Adipose tissue (tissue), 3 donors: Measurements from ENCODE around the gene ZNF837. TPM values are rescaled to one million over a fixed set of nuclear protein-coding genes. Genes with fewer than 3 reads are reported as not detected.

Experiments
- H3K27ac ChIP-seq: one replicate; pipeline ENCODE4 v1.5.1; 2013; ENCODE audit warnings: low read depth, low read length
- WGBS, 3 donors: extraction: QIAGEN DNeasy Blood & Tissue Kit; methylation state at CpG; one replicate each; pipeline ENCODE4 v1.1.7; 2013; 5-methylcytosine and 5-hydroxymethylcytosine counted together
- polyA plus RNA-seq, 3 donors: library from polyadenylated mRNA; stranded (reverse); fragments of 200-250 nt; gene quantifications; one replicate each; pipeline ENCODE4 v1.2.3, GENCODE V29; 2013
- donor health status: healthy with polysubstance abuse.
- donor health status: Bipolar disorder and iron deficiency.
- donor health status: healthy.

ZNF837 gene
- polyA plus RNA-seq, 3 donors, result 0.56 to 1.6 (median 1.0) TPM

DNA sequence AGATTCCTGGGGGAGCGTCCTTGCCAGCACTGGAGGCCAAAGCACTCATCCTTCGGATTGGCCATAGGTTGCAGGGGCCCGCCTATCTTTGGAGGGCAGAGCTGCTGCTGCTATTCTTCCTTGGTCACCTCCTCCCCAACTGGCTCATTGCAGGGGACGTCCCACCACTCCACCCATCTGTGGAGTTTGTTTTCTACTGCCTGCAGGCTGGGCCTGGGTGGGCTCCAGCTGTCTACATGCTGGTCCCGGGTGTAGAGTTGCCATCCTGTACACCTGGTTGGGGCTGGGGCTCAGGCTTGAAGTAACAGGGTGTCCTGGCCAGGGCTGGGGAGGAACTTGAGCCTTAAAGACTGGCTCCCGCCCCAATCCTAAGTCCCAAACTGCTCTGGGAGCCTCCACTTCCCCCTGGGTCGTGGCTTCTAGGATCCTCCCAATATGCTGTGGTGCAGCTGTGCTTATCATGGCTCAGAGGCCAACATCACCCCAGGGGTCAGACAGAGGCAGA, 16.8 kb upstream of the ZNF837 start:
- WGBS, 3 donors, result 59 to 68% (median 67%) methylated on average over 7 of the region's 7 CpGs
- no peak overlapping the region for H3K27ac ChIP-seq

DNA sequence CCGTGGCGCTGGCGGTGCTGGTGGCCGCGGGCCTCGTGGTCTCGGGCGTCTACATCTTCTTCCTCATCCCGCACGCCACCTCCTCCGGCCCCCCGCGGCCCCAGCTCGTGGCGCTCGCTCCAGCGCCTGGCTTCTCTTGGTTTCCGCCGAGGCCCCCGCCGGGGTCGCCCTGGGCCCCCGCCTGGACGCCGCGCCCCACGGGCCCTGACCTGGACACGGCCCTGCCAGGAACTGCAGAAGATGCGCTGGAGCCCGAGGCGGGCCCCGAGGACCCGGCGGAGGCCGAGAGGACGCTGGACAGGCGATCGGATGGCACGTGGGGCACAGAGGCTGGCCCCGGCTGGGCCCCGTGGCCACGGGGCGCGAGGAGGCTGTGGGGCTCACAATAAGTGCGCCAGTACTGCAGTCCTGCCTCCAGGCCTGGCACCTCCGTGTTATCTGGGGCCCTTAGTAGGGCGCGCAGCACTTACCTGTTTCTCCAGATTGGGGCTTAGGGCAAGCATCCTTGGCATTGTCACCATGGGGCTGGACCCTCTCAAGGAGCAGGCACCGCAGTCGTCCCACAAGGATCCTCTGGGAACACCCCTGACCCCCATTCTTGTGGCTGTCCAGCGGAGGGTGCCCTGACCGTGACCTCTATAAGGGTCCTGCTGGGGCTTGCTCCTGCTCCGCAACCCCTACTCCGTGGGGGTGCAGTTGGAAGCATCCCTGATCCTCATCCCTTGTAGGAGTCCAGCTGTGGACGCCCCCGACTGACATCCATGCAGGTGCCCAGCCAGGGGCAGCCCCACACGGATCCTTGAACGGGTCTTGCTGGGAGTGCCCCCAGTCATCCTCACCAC, 16.1 kb upstream of the ZNF837 start:
- WGBS, 3 donors, result 26 to 29% (median 27%) methylated on average over 51 to 58 of the region's 58 CpGs
- no peak overlapping the region for H3K27ac ChIP-seq

DNA sequence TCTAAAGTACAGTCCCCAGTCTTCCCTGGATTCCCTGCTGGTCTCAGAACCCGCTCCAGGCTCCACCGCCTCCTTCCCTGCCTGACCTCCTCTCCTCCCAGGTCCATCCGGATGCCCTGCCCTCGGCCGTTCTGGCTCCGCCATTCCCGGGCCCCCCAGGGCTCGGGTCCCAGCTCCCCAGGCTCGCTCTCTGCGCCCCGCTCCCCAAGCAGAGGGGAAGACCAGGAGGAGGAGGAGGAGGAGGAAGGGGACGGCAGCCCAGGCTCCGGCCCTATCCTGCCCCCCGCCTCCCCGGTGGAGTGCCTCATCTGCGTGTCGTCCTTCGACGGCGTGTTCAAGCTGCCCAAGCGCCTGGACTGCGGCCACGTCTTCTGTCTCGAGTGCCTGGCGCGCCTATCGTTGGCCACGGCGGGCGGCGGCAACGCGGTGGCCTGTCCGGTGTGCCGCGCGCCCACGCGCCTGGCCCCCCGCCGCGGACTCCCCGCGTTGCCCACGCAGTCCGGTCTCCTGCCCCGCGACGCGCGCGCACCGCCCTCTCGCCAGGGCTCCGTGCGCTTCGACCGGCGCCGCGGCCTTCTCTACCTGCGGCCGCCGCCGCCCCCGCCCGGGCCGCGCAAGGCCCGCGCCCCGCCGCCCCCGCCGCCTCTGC, 15.3 kb upstream of the ZNF837 start:
- 4 to 6% (median 5%) methylated on average over 26 to 75 of the region's 75 CpGs for WGBS, 3 donors
- H3K27ac ChIP-seq, result no peak overlapping the region

DNA sequence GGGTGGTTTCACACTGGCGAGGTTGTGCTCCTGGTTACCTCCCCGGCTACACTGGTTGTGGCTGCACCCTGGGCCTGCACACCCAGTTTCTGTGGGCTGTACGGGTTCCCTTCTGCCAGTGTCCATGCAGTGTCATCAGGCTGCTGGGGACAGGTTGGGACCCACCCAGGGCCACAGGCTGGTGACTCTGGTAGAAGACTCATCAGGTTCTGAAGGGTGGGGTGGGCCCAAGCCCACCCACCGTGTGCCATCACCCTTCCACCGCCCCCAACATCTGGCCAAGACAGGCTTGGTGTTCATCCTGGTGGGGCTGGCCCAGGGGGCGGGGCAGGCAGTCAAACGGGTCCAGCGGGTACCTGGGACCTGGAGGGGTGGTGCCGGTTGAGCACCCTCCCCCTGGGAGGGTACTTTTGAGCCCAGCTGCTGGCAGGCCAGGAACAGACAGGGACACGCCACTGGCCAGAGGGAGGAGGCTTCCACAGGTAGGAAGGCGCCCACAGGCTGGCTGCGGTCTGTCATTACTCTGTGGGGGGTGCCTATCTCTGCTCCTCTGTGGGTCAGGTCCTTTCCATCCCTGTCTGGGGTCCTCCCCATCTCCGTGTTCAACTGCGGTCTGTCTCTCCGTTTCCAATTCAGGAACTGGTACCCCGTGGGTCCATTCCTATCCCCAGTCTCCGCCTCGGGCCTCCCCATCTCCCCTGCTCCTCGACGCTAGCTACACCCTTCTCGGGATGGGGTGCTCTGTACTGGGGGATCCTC, 14.6 kb upstream of the ZNF837 start, which contains the start of gene RNF225:
RNF225 (plus strand) TSS at position 437 of the 759 bp plus-strand sequence. CDS start 434 bp downstream, outside the sequence.
- WGBS, 3 donors, result 27 to 45% (median 39%) methylated on average over 20 to 21 of the region's 21 CpGs
- H3K27ac ChIP-seq, result no peak within 1 kb of the TSS

DNA sequence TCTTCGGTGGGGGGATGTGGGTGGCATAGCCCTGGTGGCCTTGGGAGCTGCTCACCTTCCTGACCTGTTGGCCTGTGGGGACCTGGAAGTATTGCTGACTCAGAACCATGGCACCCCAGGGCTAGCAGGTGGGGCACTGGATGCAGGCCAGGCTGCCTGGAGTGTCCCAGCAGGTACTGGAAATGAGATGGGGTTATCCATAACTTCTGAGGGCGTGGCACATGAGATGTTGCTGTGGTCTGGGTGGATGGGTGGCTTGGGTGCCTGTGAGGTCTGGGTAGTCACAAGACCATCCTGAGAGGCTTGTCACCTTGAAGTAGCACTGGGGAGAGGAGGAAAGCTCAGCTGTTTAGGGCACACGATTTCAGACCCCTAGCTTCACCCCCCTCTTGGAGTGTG, 14.0 kb upstream of the ZNF837 start:
- H3K27ac ChIP-seq, result no peak overlapping the region
- WGBS, 3 donors, result 59 to 69% (median 69%) methylated on average over 3 of the region's 3 CpGs

DNA sequence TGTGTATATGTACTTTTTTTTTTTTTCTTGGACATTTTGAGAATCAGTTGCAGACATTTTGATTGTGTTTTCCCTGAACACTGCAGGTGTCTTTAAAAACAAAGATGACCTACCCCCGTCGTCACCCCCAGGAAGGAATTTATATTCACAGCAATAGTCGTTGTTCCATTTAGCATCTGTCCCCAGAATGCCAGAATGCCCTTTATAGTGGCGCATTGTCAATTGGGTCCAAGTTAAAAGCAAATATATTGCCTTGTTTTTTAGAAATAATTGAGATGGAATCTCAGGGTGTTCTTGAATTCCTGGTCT, 12.8 kb upstream of the ZNF837 start:
- 85 to 92% (median 88%) methylated on average over 4 of the region's 4 CpGs for WGBS, 3 donors
- no peak overlapping the region for H3K27ac ChIP-seq

DNA sequence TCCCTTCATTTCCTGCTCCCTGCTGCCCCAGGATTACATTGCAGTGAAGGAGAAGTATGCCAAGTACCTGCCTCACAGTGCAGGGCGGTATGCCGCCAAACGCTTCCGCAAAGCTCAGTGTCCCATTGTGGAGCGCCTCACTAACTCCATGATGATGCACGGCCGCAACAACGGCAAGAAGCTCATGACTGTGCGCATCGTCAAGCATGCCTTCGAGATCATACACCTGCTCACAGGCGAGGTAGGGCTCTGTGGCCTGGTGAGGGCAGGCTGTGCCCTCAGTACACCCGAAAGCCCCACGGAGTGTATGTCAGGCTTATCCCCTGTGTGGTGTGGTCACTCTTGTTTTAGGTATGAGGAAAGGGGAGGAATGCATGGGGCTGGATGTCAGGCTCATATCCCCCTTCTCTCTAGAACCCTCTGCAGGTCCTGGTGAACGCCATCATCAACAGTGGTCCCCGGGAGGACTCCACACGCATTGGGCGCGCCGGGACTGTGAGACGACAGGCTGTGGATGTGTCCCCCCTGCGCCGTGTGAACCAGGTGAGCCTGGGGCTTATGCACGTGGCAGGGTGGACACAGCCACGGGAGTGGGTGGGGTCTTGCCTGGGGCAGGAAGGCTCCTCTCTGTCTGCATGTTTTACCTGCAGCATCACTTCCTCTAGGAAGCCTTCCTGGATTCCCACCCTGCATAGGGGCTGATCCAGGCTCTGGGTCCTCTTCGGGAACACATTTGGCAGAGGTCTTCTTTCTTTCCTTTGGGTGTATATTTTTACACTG, 12.3 kb upstream of the ZNF837 start:
- 90 to 92% (median 92%) methylated on average over 26 of the region's 26 CpGs for WGBS, 3 donors

DNA sequence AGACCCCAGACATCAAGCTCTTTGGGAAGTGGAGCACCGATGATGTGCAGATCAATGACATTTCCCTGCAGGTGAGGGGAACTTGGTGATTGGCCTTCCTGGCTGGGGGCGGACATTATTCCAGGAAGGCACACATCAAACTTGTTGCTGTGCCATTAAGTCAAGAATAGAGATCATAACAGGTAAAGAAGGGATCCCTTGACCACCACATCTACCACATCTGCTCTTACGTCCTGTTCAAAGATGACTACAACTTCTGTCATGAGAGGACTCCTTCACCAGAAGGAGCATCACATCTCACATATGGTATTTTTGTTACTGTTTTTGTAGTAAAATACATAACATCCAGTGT, 7.3 kb upstream of the ZNF837 start:
- WGBS, 3 donors, result 56 to 84% (median 81%) methylated on average over 3 of the region's 3 CpGs
- H3K27ac ChIP-seq, result no peak overlapping the region

More for the DNA sequence above, 12.3 kb upstream of the ZNF837 start:
- no peak overlapping the region for H3K27ac ChIP-seq

DNA sequence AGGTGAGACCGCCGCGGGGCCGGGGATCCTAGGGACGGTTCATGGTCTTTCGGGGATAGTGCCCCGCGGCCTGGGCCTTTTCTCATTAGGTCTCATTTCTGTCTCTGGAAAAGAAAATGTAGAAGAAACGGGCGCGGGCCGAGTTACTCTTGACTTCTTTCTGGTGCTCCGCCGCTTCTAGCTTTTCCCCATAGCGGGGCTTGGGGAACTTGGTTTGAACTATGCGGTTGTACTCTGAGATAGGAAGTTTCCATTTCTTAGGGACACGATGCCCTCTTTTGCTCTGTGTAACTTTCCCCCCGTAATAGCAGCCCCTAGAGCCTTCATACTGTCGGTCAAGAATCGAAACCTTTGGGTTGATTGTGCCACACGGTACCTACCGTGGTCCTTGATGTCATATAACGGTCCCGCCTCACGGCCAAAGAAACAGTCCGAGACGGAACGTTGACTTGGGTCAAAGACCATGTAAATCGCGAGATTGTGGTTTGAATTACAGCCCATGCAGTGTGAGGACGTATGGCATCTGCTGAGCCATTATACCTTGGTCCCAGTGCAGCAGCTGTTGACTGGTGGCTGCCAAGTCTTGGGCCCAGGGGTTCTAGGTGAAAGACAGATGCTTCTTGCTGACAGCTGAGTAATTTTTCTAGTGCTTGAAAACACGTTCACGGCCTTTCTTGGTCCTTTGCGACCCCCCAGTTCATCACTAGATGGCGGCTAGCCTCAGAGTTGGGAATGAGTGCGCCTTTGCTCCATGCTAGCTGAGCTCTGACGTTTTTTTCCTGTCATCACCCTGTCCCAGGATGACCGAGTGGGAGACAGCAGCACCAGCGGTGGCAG, 6.7 kb upstream of the ZNF837 start:
- H3K27ac ChIP-seq, result peak overlapping the region; percentile 60
- 5 to 9% (median 8%) methylated on average over 39 of the region's 39 CpGs for WGBS, 3 donors

DNA sequence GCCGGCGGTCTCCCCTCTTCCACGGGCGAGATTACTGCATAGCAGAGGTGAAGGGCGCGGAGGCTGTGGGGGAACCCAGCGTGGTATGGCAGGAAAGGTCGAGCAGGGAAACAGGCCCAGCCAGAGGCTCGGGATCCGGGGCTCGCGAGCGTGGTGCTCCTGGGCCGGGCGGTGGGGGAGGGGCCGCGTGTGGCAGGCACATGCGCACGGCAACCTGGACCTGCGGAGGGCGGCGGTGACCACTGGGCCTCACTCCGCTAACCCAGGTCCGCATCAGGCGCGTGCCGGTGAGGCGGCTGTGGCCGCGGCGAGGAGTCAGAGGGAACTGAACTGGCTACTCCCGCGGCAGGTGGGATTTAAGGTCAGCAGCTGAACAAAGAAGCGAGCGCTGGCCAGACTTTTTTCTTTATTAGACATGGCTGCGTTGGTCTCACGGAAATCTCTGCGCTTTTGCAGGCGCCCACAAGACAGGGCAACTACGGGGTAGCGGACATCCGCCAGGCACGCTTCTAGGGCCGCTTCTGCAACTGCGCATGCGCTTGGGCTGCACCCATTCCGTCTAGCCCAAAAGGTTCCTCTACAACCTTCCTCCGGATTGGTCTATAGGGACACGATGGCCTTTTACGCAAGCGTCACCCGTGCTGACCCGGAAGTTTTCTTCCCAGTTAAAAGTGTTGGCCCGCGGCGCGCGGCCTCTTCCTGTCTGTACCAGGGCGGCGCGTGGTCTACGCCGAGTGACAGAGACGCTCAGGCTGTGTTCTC, 5.9 kb upstream of the ZNF837 start, which contains the start of gene RPS5:
RPS5 (plus strand) TSS at position 694 of the 762 bp plus-strand sequence. CDS start 869 bp downstream, outside the sequence.
- H3K27ac ChIP-seq, result peak within 1 kb of the TSS; percentile 60
- WGBS, 3 donors, result 0 to 1% (median 0%) methylated on average over 64 of the region's 64 CpGs

DNA sequence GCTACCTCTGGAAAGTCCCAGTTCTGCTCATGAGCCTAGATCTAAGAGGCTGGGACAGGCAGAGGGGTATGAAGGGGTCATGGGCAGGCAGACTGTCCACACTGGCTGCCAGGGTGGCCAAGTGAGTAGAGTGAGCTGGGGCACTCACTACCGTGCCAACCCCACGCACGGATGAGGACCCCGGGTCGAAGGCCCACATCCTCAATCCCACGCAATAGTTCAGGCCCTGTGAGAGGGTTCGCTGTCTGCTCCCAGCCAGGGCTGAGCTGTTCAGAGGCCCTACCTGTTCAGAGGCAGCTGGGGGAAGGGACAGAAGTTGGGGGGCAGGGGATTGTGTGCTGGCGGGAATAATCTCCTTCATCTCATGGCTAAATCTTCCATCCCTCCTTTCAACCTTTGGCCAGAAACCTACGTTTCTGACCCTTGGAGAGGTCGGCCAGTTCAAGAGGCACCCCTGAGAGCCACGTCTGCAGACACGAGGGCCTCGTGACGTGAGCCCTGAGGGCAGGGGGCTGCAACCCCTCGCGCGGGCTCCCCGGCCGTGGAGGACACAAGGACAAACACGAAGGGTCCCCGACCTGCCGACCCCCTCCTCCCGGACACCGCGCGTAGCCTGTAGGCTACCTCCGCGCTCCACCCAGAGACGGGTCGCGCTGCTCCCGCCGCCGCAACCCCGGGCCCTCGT, 5.2 kb upstream of the ZNF837 start:
- 7 to 11% (median 8%) methylated on average over 30 to 36 of the region's 36 CpGs for WGBS, 3 donors

DNA sequence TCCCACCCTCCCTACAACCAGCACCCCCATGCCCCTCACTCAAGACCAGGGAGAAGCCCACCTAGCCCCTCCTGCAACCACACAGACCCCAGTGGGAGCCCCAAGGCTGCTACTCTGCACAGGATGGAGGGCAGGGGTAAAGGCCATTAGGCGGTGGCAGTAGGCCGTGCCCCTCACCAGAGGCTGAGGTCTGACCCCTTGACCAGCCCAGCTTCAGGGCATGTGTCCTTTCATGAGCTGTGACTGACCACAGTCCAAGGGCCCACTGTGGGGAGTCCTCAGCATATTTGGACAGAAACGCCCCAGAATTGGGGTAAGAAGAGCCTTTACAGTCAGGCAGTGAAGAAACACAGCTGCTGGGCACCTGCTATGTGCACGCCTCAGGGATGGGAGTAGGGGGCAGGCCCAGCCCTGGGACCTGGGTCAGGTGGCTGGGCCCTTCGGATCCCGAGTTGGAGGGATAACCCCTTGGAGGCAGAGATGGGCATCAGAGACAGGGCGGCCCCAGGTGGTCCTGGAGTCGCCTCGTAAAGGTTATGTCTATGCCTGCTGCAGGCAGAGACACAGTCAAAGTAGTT, 4.6 kb upstream of the ZNF837 start:
- WGBS, 3 donors, result 69 to 86% (median 85%) methylated on average over 9 of the region's 9 CpGs
- no peak overlapping the region for H3K27ac ChIP-seq

More for the DNA sequence above, 5.2 kb upstream of the ZNF837 start:
- H3K27ac ChIP-seq, result peak overlapping the region; percentile 60

DNA sequence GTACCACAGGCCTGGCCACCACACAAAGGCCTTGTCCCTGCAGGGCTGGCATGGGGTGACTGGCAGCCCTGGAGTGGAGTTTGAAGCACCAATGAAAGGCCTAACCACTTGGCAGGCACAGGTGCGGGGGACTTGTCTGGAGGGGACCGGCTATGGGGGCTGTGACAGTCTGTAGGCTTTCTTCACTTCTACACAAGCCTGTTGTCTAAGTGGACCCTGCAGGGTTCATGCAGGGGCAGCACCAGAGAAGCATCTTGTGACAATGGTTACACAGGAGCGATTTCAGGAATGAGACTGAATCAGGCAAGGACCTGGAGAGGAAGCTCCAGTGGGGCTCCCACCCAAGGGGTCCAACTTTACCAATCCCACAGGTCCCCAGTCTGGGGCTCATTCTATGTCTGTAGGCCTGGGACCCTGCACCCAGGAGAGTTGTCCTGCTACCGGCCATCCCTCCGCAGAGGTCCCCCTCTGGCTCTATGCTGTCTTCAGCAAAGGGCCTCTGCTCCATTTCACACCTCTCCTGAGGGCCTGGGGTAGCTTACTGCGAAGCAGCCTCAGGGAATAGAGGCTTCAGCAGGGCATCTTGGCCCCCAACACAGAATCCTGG, 2.3 kb upstream of the ZNF837 start:
- no peak overlapping the region for H3K27ac ChIP-seq
- 91 to 95% (median 94%) methylated on average over 6 of the region's 6 CpGs for WGBS, 3 donors

DNA sequence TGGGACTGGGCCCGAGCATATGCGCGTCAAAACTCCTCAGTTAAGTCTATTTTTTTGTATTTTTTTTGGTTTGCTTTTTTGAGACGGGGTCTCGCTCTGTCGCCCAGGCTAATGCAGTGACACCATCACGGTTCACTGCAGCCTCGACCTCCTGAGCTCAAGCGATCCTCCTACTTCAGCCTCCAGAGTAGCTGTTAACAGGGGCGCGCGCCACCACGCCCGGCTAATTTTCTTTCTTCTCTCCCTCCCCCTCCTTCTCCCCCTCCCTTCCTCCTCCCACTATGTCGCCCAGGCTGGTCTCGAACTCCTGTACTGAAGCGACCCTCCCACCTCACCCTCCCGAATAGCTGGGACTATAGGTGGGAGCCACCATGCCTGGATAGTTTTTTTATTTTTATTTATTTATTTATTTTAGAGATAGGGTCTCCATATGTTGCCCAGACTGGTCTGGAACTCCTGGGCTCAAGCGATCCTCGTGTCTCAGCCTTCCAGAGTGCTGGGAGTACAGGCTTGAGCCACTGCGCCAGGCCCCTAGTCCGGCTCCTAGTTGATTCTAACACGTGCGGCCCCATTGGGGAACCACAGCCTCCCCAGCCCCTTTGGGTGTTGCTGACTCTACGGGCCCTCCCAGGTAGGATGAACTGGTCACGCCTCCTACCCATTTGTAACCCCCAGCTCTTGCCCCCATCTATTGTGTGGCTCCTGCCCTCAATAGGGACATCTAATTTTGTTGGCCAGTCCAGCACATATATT, 806 bp upstream of the ZNF837 start:
- no peak overlapping the region for H3K27ac ChIP-seq
- 26 to 32% (median 30%) methylated on average over 26 of the region's 26 CpGs for WGBS, 3 donors
